Measurements from ENCODE around the gene RIT2.

RIT2 gene

GRCh38 chr18:43115076-43115921, at the start of gene RIT2:
RIT2 (minus strand) TSS chr18:43115685.
- DNase-seq (ENCODE audit: low read depth in 3 of 3, low spot score in 1 of 3), result no peak

GRCh38 chr18:43161528-43161927, 46.0 kb upstream of the RIT2 start:
- no peak for DNase-seq (ENCODE audit: low read depth in 3 of 3, low spot score in 1 of 3)

DNA sequence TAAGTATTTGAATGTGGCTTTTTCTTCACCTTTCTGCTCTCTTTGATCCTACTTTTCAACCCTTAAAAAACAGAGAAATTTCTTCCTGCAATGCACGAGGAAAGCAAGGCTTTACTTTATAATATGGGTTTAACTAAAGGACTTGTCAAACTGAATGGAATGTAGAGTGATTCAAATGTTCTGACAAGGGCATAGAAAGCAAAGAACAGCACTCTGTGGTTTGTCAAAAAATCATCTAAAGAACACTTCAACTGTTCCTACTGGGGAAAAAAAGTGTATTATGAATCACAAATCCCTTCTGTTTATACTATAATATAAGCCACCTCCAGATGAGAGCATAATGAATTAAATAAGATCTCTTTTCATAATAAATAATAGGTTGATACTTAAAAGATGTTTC, 45.0 kb upstream of the RIT2 start:
- no peak for DNase-seq (ENCODE audit: low read depth in 3 of 3, low spot score in 1 of 3)

- no peak for DNase-seq (ENCODE audit: low read depth in 3 of 3, low spot score in 1 of 3)
Measured at GRCh38 chr18:43159926-43160325, 44.4 kb upstream of the RIT2 start.

DNA sequence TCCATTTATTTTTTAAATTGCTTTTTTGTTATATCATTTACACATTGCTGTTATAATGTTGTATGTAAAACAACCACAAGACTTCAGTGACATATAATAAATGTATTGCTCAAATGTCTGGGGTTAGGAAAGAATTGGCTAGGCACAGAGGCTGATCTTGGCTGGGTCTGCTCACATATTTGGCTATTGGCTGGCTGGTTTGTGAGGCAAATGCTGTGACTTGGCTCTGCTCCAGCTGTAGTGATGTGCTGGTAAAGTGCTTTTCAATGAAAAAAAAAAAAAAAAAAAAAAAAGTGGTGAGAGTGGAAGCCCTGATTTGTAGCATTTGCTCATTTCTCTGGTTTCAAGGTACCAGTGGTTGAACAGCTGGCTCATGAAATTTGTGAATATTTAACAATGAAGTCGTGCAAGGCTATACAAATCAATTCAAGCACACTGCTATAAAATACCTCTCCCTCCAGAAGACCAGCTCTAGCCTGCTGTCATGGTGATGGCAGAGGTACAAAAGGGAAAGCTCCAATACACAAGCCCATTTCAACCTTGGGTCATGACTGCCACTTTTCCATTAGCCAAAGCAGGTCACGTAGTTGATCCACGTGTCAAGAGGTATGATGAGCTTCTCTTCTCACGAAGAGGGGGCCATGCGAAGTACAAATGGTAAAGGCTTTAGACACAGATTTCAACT, 43.7 kb upstream of the RIT2 start:
- DNase-seq (ENCODE audit: low read depth in 3 of 3, low spot score in 1 of 3), result no peak

DNA sequence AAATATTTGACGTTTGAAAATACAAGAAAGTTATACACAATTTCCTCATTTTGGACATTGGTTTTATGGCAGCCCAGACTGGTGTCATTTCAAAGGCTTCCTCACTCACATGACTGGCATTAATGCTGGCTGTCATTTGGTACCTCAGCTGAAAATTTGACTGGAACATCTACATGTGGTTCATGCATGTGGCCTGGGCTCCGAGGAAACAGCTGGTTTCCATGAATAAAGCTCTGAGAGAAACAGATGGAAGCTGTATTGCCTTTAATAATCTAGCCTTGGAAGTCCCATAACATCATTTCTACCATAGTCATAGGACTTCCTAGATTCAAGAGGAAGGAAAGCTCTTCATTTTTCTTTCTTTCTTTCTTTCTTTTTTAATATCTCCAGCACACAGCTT, 42.9 kb upstream of the RIT2 start:
- DNase-seq (ENCODE audit: low read depth in 3 of 3, low spot score in 1 of 3), result no peak

DNA sequence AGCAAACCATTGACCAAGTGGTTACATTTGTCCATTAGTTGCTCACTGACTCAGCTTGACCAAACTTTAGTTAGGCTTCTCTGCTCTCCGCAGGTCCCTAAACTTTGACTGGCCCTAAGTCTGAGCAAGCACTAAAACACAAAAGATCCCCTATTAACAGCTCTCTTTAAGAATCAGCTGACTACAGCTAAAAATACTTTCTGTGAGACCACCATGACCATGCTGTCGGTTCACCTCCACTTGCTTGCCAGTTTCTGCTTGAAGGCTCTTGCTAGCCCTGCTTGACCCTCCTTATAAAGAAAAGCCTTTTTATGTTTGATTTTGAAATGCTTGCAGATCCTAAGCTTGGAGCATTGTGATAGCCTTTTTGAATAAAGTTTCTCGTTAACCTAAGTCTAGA, 40.4 kb upstream of the RIT2 start:
- no peak for DNase-seq (ENCODE audit: low read depth in 3 of 3, low spot score in 1 of 3)

- DNase-seq (ENCODE audit: low read depth in 3 of 3, low spot score in 1 of 3), result no peak
Measured at GRCh38 chr18:43148231-43148630, 32.7 kb upstream of the RIT2 start.

DNA sequence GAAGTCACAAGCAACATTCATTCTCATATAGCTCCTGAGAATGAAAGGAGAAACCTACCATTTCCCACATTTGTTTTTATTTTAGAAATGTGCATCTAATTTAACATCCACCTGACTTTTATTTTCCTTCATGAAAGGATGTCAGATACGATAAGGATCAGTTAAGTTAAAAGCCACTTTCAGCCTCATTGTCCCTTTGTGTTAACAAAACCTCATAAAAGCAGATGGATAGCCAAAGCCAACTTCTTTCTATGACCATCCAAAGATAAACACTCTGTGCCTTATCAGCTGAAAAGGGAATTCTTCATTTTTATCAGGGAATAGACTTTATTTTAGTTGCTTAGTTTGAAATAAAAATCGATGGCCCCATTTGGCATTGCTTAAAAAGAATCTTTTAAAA, 25.7 kb upstream of the RIT2 start:
- DNase-seq (ENCODE audit: low read depth in 3 of 3, low spot score in 1 of 3), result no peak

- DNase-seq (ENCODE audit: low read depth in 3 of 3, low spot score in 1 of 3), result no peak
Measured at GRCh38 chr18:43139288-43139946, 23.9 kb upstream of the RIT2 start.

- no peak for DNase-seq (ENCODE audit: low read depth in 3 of 3, low spot score in 1 of 3)
Measured at GRCh38 chr18:43134876-43135275, 19.4 kb upstream of the RIT2 start.

DNA sequence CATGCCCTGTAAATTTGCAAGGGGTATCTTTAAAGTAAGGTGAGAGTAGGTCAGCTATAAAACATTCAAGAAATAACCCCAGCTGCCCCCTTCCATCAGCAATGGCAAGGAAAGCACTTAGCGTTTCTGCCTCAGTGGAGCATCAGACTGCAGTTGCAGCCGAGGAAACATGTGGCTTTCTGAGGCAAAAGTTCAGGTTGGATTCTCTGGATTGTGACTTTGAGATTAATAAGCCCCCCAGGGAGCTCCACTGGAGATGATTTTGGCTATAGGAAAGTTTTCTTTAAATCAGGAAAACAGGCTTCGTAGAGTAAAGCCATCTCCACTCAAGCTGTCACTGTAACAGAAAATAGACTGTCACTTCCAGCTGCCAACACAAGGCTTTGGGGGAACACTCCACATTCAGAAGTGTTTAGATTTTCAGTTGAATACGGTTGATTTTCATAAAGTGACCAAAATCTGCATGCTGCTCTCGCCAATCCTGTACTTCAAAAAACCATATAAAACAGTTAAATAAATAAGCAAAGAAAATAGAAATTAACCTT, 15.3 kb upstream of the RIT2 start:
- no peak for DNase-seq (ENCODE audit: low read depth in 3 of 3, low spot score in 1 of 3)

- no peak for DNase-seq (ENCODE audit: low read depth in 3 of 3, low spot score in 1 of 3)
Measured at GRCh38 chr18:43129946-43130524, 14.6 kb upstream of the RIT2 start.

GRCh38 chr18:43125471-43125870, 10.0 kb upstream of the RIT2 start:
- DNase-seq (ENCODE audit: low read depth in 3 of 3, low spot score in 1 of 3), result no peak

DNA sequence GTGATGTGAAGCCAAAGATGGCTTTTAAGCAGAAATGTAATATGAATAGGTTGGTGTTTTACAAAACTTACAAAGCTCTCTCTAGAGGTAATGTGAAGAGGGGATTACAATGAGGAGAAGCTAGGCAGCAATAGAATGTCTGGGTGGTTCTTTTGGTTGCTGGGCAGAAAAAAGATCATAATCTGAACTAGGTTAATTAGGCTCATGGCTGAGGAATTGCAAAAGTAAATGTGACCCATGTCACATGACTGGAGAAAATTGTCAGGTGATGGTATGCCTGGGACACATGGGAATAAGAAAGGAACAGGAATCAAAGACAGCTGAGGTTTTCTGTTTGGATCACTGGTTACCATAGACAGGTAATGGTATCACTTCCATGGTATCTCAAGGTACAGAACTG, 7.5 kb upstream of the RIT2 start:
- DNase-seq (ENCODE audit: low read depth in 3 of 3, low spot score in 1 of 3), result no peak

DNA sequence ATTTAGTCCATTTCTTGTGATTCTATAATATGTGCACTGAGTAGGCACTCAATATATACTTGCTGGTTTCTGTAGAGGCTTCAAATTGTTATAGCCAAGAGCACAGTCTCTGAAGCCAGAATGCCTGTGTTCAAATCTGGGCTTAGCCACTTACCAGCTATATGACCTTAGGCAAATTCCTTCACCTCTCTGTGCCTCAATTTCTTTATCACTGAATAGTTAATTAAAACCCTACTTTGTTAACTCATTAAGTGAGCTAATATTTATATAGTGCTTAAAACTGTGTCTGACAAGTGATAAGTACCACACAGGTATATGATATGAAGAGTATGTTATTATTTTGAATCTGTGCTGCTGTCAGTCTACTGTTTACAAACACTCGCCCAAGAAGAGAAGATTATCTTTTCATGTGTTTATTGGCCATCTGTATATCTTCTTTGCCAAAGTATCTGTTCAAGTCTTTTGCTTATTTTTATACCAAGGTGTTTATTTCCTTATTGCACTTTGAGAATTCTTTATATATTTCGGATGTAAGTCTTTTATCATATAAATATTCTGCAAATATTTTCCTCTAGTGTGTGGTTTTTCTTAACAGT, 1.3 kb upstream of the RIT2 start:
- DNase-seq (ENCODE audit: low read depth in 3 of 3, low spot score in 1 of 3), result no peak

DNA sequence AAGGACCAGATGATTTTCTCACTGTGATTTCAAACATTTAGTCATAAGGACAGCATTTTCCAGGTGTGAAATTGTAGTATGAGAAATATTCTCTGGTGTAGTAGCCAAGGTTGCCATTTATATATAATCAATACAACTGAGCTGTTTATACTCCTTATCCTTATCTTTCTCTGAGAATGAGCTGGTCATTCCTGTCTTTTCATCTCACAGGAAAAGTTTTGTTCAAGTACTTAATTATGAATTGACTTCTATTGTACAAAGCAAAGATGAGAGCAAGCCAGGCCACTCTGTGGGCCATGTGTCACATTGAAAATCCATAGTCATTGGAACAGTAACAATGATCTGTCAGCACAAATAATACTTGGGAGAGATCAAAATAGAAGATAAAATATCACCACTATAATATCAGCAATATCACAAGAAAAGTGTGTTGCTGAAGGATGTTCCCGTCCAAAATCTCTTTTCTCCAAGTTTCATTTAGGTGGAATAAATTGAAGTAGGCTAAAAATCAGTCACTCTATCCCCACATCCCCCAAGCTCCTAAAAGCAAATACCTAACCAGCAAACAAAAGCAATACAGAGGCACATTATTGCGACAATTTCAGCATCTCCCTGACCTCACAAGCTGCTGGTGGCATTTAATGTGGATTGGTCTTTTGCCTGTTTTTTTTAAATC, 2.1 kb downstream of the RIT2 start:
- no peak for DNase-seq (ENCODE audit: low read depth in 3 of 3, low spot score in 1 of 3)

DNA sequence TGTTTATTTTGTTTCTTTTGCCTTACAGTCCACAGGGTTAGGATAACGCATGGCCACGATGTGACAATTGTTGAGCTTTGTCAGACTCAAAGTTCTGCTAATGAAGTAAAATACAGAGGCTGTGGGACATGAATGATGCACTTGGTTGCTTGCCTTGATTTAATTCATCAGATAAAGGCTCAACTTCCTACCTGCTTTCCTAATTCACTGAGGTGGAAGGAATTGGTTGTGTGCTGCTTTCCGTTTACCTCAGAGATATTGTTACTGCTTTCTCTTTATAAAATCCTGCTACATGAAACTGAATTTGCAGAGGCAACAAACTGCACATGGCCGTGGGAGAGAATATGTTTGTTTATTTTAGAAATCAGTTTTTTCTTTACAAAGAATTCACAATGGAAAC, 6.6 kb downstream of the RIT2 start:
- DNase-seq (ENCODE audit: low read depth in 3 of 3, low spot score in 1 of 3), result no peak

DNA sequence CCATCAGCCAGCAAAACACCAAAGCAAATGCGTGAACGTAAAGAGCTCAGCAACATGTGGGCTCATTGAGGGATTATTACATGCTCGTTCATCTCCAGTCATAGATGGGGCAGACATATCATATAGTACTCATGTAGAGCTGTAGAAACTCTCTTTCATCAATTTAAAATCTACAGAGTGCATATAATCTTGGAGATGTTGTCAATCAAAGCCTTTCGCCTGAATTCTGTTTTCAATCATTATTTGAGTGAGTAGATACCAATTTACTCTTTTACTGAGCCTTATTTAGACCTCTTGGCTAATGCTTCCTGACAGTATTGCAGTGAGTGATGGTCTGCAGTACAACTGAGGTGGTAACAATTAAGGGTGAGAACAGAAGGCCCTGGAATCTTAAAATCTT, 7.0 kb downstream of the RIT2 start:
- no peak for DNase-seq (ENCODE audit: low read depth in 3 of 3, low spot score in 1 of 3)

GRCh38 chr18:43093646-43094045, 21.8 kb downstream of the RIT2 start:
- DNase-seq (ENCODE audit: low read depth in 3 of 3, low spot score in 1 of 3), result no peak

- no peak for DNase-seq (ENCODE audit: low read depth in 3 of 3, low spot score in 1 of 3)
Measured at GRCh38 chr18:43092539-43092938, 22.9 kb downstream of the RIT2 start.

All from stimulated activated CD4-positive, alpha-beta T cell treated with anti-CD3 and anti-CD28 coated beads, TNF-alpha, amount 100 ng/mL, for 1 hour (primary cell).